DOHH2 (cell line): Measurements from ENCODE around the gene DCTPP1.

Experiments used
- H3F3A ChIP-seq: fragments of 200-600 bp; sonication (generic), shearing (Covaris generic); 2 replicates; pipeline ENCODE4 v1.6.0; 2016; ENCODE audit warnings: antibody characterized with exemption, mild to moderate bottlenecking; ENCODE audit not compliant: control insufficient read depth, insufficient read depth
- H3K27ac ChIP-seq: fragments of 200-600 bp; sonication (generic); 2 replicates; pipeline ENCODE4 v1.5.1; 2014; ENCODE audit warnings: low read depth, mild to moderate bottlenecking, low read length, moderate library complexity
- H3K27me3 ChIP-seq: fragments of 200-600 bp; sonication (generic); 2 replicates; pipeline ENCODE4 v1.6.1; 2014; ENCODE audit warnings: mild to moderate bottlenecking, low read length, mixed read lengths; ENCODE audit not compliant: control insufficient read depth
- H3K36me3 ChIP-seq: fragments of 200-600 bp; sonication (generic); 2 replicates; pipeline ENCODE4 v1.6.1; 2014; ENCODE audit warnings: mild to moderate bottlenecking, low read length, moderate library complexity, mixed read lengths; ENCODE audit not compliant: control insufficient read depth
- H3K4me1 ChIP-seq: fragments of 200-600 bp; sonication (generic); 2 replicates; pipeline ENCODE4 v1.6.1; 2014; ENCODE audit warnings: mild to moderate bottlenecking, low read length, mixed read lengths; ENCODE audit not compliant: control insufficient read depth
- H3K4me2 ChIP-seq: fragments of 200-600 bp; sonication (generic); 2 replicates; pipeline ENCODE4 v1.6.0; 2014; ENCODE audit warnings: mild to moderate bottlenecking, low read length, moderate library complexity
- H3K4me3 ChIP-seq: fragments of 200-600 bp; sonication (generic); 2 replicates; pipeline ENCODE4 v1.5.1; 2014; ENCODE audit warnings: mild to moderate bottlenecking, low read length, mixed read lengths
- H3K79me2 ChIP-seq: fragments of 200-600 bp; sonication (generic); 2 replicates; pipeline ENCODE4 v1.6.1; 2014; ENCODE audit warnings: mild to moderate bottlenecking, low read length, mixed read lengths; ENCODE audit not compliant: control insufficient read depth
- H3K9me2 ChIP-seq: fragments of 200-600 bp; sonication (generic); replicated peaks from 2 replicates; pipeline ENCODE4 v1.6.1; 2014; ENCODE audit warnings: mild to moderate bottlenecking, low read length, mixed read lengths; ENCODE audit not compliant: control insufficient read depth
- H3K9me3 ChIP-seq: fragments of 200-600 bp; sonication (generic); 2 replicates; pipeline ENCODE4 v1.6.1; 2014; ENCODE audit warnings: antibody characterized with exemption, low read length, mixed read lengths; ENCODE audit not compliant: control insufficient read depth, insufficient read depth
- H4K20me1 ChIP-seq: fragments of 200-600 bp; sonication (generic); 2 replicates; pipeline ENCODE4 v1.6.0; 2014; ENCODE audit warnings: low read depth, mild to moderate bottlenecking, antibody characterized with exemption, low read length, moderate library complexity; ENCODE audit not compliant: control insufficient read depth, insufficient read depth
- EZH2phosphoT487 ChIP-seq: fragments of 200-600 bp; sonication (generic); IDR thresholded peaks from 2 replicates; pipeline ENCODE4 v1.6.1; 2017; ENCODE audit warnings: borderline replicate concordance, mild to moderate bottlenecking, antibody characterized with exemption, low read length, moderate library complexity, mixed read lengths
- TF ChIP-seq, protein P1 (sequence below): fragments of 200-600 bp; sonication (generic); IDR thresholded peaks from one replicate; pipeline ENCODE4 v1.5.1; 2014; ENCODE audit warnings: antibody characterized with exemption, mild to moderate bottlenecking, low read depth, low read length; ENCODE audit not compliant: poor library complexity, severe bottlenecking

DCTPP1 gene

DNA sequence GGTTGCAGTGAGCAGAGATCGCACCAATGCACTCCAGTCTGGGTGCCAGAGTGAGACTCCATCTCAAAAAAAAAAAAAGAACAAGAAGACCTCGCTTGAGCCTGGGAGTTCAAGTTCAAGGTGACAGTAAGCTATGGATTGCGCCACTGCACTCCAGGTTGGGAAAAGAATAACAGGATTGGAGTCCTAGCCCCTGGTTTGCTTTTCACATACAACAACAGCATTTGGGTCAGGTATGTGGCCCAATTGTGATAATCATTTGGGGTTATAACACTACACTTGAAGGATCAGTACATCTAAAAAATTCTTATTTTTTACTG is 19.2 kb upstream of the DCTPP1 start:
- Histone ChIP-seq H3K4me1 (peaks cover 73% of the 10 kb centered on the region), H3K4me2 (no peak overlapping the region), H3F3A (peaks cover 36% of the 10 kb centered on the region), H3K27me3 (no peaks in the 10 kb centered on the region), H3K27ac (no peak overlapping the region), H3K9me3 (no peaks in the 10 kb centered on the region), H3K9me2 (no peaks in the 10 kb centered on the region), H3K36me3 (peaks cover 16% of the 10 kb centered on the region), H4K20me1 (peaks cover 11% of the 10 kb centered on the region), H3K4me3 (no peak overlapping the region), H3K79me2 (peaks cover 41% of the 10 kb centered on the region)
- TF ChIP-seq EZH2phosphoT487: no peak
- TF ChIP-seq, protein P1, sequence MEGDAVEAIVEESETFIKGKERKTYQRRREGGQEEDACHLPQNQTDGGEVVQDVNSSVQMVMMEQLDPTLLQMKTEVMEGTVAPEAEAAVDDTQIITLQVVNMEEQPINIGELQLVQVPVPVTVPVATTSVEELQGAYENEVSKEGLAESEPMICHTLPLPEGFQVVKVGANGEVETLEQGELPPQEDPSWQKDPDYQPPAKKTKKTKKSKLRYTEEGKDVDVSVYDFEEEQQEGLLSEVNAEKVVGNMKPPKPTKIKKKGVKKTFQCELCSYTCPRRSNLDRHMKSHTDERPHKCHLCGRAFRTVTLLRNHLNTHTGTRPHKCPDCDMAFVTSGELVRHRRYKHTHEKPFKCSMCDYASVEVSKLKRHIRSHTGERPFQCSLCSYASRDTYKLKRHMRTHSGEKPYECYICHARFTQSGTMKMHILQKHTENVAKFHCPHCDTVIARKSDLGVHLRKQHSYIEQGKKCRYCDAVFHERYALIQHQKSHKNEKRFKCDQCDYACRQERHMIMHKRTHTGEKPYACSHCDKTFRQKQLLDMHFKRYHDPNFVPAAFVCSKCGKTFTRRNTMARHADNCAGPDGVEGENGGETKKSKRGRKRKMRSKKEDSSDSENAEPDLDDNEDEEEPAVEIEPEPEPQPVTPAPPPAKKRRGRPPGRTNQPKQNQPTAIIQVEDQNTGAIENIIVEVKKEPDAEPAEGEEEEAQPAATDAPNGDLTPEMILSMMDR: no peak

DNA sequence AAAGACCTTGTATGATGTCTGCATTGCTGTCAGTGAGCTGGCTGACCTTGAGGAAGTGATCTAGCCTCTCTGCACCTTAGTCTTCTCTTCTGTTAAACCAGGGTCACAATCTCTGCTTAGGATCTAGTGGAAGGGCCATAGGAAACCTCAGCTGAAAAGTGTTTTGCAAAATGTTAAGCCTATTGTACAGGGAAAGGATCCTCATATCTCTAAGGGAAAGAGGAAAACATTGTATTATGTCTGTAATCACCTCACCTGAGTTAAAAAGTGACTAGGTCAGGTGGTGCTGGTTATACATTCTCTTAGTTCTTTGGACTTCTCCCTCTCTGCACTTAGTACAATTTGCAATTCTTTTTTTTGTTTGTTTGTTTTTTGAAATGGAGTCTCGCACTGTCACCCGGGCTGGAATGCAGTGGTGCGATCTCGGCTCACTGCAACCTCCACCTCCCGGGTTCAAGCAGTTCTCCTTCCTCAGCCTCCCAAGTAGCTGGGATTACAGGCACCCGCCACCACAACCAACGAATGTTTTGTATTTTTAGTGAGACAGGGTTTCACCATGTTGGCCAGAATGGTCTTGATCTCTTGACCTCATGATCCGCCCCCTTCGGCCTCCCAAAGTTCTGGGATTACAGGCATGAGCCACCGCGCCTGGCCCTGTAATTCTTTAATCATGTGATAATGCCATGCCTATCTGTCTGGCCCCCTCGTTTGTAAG is 17.8 kb upstream of the DCTPP1 start:
- TF ChIP-seq, protein P1: no peak
- TF ChIP-seq EZH2phosphoT487: no peak
- H3F3A ChIP-seq: peaks cover 43% of the 10 kb centered on the region
- no peaks in the 10 kb centered on the region for H3K9me3 ChIP-seq
- H3K27me3 ChIP-seq: no peaks in the 10 kb centered on the region
- H3K4me1 ChIP-seq: peaks cover 72% of the 10 kb centered on the region
- H3K36me3 ChIP-seq: peaks cover 30% of the 10 kb centered on the region
- no peak overlapping the region for H3K27ac ChIP-seq
- H3K9me2 ChIP-seq: no peaks in the 10 kb centered on the region
- no peak overlapping the region for H3K4me2 ChIP-seq
- H4K20me1 ChIP-seq: peaks cover 21% of the 10 kb centered on the region
- H3K79me2 ChIP-seq: peaks cover 43% of the 10 kb centered on the region
- no peak overlapping the region for H3K4me3 ChIP-seq

DNA sequence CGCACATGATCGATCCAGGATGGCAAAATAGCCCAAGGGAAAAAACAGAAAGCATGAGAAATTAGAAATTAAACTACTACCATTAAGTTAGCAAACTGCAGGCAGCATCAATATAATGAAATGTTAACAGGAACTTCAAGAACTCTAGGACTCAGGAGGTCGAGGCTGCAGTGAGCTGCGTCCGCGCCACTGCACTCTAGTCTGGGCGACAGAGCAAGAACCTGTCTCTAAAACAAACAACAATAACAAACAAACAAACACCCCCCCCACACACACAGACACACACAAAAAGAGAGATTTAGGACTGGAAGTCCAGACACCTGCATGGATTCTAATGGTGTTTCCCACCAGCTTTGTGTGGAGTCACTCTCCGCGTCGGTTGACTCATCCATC is 16.4 kb upstream of the DCTPP1 start:
- H3K79me2 ChIP-seq: peaks cover 42% of the 10 kb centered on the region
- no peaks in the 10 kb centered on the region for H3K27me3 ChIP-seq
- peaks cover 59% of the 10 kb centered on the region for H3K4me1 ChIP-seq
- H3K4me2 ChIP-seq: peak overlapping the region; percentile 96
- H3K9me2 ChIP-seq: no peaks in the 10 kb centered on the region
- peaks cover 21% of the 10 kb centered on the region for H4K20me1 ChIP-seq
- peaks cover 33% of the 10 kb centered on the region for H3K36me3 ChIP-seq
- H3K4me3 ChIP-seq: peak overlapping the region; percentile 91
- peaks cover 37% of the 10 kb centered on the region for H3F3A ChIP-seq
- H3K9me3 ChIP-seq: no peaks in the 10 kb centered on the region
- H3K27ac ChIP-seq: peak overlapping the region; percentile 76; the same call in 1 of the 2 replicates
- no peak for TF ChIP-seq EZH2phosphoT487
- TF ChIP-seq, protein P1: no peak
